HepG2 (cell line): ENCODE results near the gene C2orf42. TPM values are rescaled to one million over a fixed set of nuclear protein-coding genes. Genes with fewer than 3 reads are reported as not detected.

Experiments
- ELF3 ChIP-seq: IDR thresholded peaks from 2 replicates; pipeline ENCODE4 v1.6.1; 2016; ENCODE audit warnings: missing genetic modification reagents, missing compliant biosample characterization
- FOXK1 ChIP-seq: sonication (generic); formaldehyde crosslinking; IDR thresholded peaks from 2 replicates; pipeline ENCODE4 v1.4.0; 2020; ENCODE audit warnings: low read depth, missing genetic modification reagents, borderline replicate concordance
- HMG20B ChIP-seq: conservative IDR thresholded peaks from 2 replicates; pipeline ENCODE4 v1.6.1; 2016; ENCODE audit warnings: missing genetic modification reagents, missing compliant biosample characterization
- KDM5A ChIP-seq: fragments of 200-600 bp; sonication (generic); IDR thresholded peaks from 2 replicates; pipeline ENCODE4 v1.7.0; 2018; ENCODE audit warnings: antibody characterized with exemption, mild to moderate bottlenecking, low read length, borderline replicate concordance
- NCOA2 ChIP-seq: sonication (generic); formaldehyde crosslinking; IDR thresholded peaks from 2 replicates; pipeline ENCODE4 v1.8.0; 2022; ENCODE audit warnings: inconsistent platforms
- POGZ ChIP-seq: sonication (generic); formaldehyde crosslinking; IDR thresholded peaks from 2 replicates; pipeline ENCODE4 v1.4.0; 2020; ENCODE audit warnings: mild to moderate bottlenecking, missing genetic modification reagents
- RXRB ChIP-seq: IDR thresholded peaks from 2 replicates; pipeline ENCODE4 v1.6.1; 2016; ENCODE audit warnings: borderline replicate concordance, missing genetic modification reagents, missing compliant biosample characterization
- SIX1 ChIP-seq: sonication (generic); formaldehyde crosslinking; IDR thresholded peaks from 2 replicates; pipeline ENCODE4 v1.4.0; 2020; ENCODE audit warnings: missing genetic modification reagents, borderline replicate concordance
- SIX4 ChIP-seq: sonication (generic); formaldehyde crosslinking; IDR thresholded peaks from 2 replicates; pipeline ENCODE4 v1.4.0; 2020; ENCODE audit warnings: missing genetic modification reagents
- SRF ChIP-seq: IDR thresholded peaks from 2 replicates; pipeline ENCODE4 v1.6.1; 2011; ENCODE audit warnings: mild to moderate bottlenecking, low read depth, low read length, moderate library complexity
- TOPORS ChIP-seq: sonication (generic); formaldehyde crosslinking; IDR thresholded peaks from 2 replicates; pipeline ENCODE4 v1.8.0; 2023; ENCODE audit warnings: mild to moderate bottlenecking, missing genetic modification reagents
- ZBTB34 ChIP-seq: sonication (generic); formaldehyde crosslinking; IDR thresholded peaks from 2 replicates; pipeline ENCODE4 v1.8.0; 2022; ENCODE audit warnings: mild to moderate bottlenecking, missing genetic modification reagents
- ZBTB49 ChIP-seq: sonication (generic); formaldehyde crosslinking; IDR thresholded peaks from 2 replicates; pipeline ENCODE4 v1.4.0; 2020; ENCODE audit warnings: missing genetic modification reagents, borderline replicate concordance
- ZHX2 ChIP-seq, 2 experiments: sonication (generic) in 1 of 2; formaldehyde crosslinking in 1 of 2; IDR thresholded peaks; 2 replicates each; pipeline versions ENCODE4 v1.6.1 to v1.9.0; 2014 to 2022; ENCODE audit warnings: antibody characterized with exemption in 1 of 2, borderline replicate concordance in 1 of 2, inconsistent platforms in 1 of 2, low read depth in 1 of 2, missing genetic modification reagents in 1 of 2
- ZNF230 ChIP-seq: sonication (generic); formaldehyde crosslinking; IDR thresholded peaks from 2 replicates; pipeline ENCODE4 v1.4.0; 2020; ENCODE audit warnings: mild to moderate bottlenecking, missing genetic modification reagents
- ZNF264 ChIP-seq: sonication (generic); formaldehyde crosslinking; IDR thresholded peaks from 2 replicates; pipeline ENCODE4 v1.4.0; 2020; ENCODE audit warnings: missing genetic modification reagents
- ZNF282 ChIP-seq: fragments of 450-650 bp; IDR thresholded peaks from 2 replicates; pipeline ENCODE4 v1.6.1; 2018; ENCODE audit not compliant: partially characterized antibody
- ZNF337 ChIP-seq: sonication (generic); formaldehyde crosslinking; IDR thresholded peaks from 2 replicates; pipeline ENCODE4 v1.5.1; 2020; ENCODE audit warnings: missing genetic modification reagents, low read depth, mild to moderate bottlenecking, borderline replicate concordance
- ZNF33B ChIP-seq: sonication (generic); formaldehyde crosslinking; IDR thresholded peaks from 2 replicates; pipeline ENCODE4 v1.5.1; 2020; ENCODE audit warnings: mild to moderate bottlenecking, missing genetic modification reagents
- polyA plus RNA-seq, 8 experiments: library from polyadenylated mRNA; depleted of rRNA in 3 of 8; stranded (reverse) in 7 of 8; unstranded in 1 of 8; fragments of >200 nt; fragmentation: Illumina TruSeq in 4 of 8; extraction: Trizol in 4 of 8; gene quantifications; 2 replicates each; pipeline versions ENCODE4 v1.2.1 to v1.2.3, GENCODE V29; 2011 to 2016; ENCODE audit warnings: low read depth in 4 of 8, missing spikeins in 1 of 8, mixed read lengths in 1 of 8; ENCODE audit not compliant: insufficient read depth in 1 of 8
- total RNA-seq, 5 experiments: library from RNA; depleted of rRNA; stranded (reverse); fragments of >200 nt; fragmentation: Illumina TruSeq; extraction: Trizol; gene quantifications; 2 replicates each; pipeline ENCODE4 v1.2.3, GENCODE V29; 2016; ENCODE audit warnings: low read depth in 1 of 5

C2orf42 gene
- total and polyA plus RNA-seq, 2 of the 13 experiments (the other 11 are each of a cell fraction or from before 2014, with no cell fraction given): 9.3 to 9.9 TPM

GRCh38 chr2:70104231-70105111, 86.3 kb downstream of the C2orf42 start (continued):
- TF ChIP-seq ZHX2 (IDR thresholded peaks at IDR 0.05; ENCODE audit: low read depth) (no peak), ZHX2 (CRISPR knock-in tag; IDR thresholded peaks at IDR 0.05; ENCODE audit: borderline replicate concordance) (peak; percentile 47; the same call in 1 of the 2 replicates), SRF (peak; percentile 92), ZNF282 (no peak), ZBTB49 (0 out of 2 replicates have a peak, but pooled peaks have one; percentile 40), HMG20B (CRISPR knock-in tag) (no peak), POGZ (CRISPR knock-in tag) (no peak), SIX4 (CRISPR knock-in tag) (0 out of 2 replicates have a peak, but pooled peaks have one; percentile 17), NCOA2 (peak; percentile 51; the same call in 1 of the 2 replicates), ZBTB34 (CRISPR knock-in tag) (peak; percentile 30; the same call in 1 of the 2 replicates), TOPORS (CRISPR knock-in tag) (no peak), FOXK1 (peak; percentile 48; the same call in 1 of the 2 replicates), KDM5A (peak; percentile 74; the same call in 1 of the 2 replicates), RXRB (CRISPR knock-in tag) (peak; percentile 66; the same call in 1 of the 2 replicates), SIX1 (no peak), ZNF264 (CRISPR knock-in tag) (peak; percentile 62; the same call in 1 of the 2 replicates), ZNF33B (CRISPR knock-in tag) (no peak), ZNF230 (CRISPR knock-in tag) (no peak), ELF3 (peak; percentile 66), ZNF337 (CRISPR knock-in tag) (peak; percentile 62; the same call in 1 of the 2 replicates)
